ENCODE data around the gene DPYD.

DPYD gene

GRCh38 chr1:97712980-97713379 lies 207.9 kb downstream of the DPYD start:
- DNase-seq = no peak

DNA sequence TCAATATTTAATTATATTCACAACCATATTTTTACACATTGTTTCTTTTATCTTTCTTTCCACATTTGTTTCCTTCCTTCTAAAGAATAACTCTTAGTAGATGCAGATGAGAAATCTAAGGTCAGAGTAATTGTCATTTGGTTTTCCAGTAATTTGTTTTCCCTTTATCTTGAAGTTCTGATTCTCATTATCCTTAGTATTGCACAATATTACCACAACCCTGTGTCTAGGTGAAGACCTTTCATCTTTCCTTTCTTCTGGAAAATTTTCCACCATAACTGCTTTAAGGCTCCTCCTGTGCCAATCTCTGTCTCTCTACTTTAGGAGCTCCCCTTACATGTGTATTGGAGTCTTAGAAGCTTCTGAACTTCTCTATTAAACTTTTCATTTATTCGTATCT lies 209.0 kb downstream of the DPYD start:
- no peak for DNase-seq

- no peak for DNase-seq
Measured at GRCh38 chr1:97693601-97694000, 227.2 kb downstream of the DPYD start.

DNA sequence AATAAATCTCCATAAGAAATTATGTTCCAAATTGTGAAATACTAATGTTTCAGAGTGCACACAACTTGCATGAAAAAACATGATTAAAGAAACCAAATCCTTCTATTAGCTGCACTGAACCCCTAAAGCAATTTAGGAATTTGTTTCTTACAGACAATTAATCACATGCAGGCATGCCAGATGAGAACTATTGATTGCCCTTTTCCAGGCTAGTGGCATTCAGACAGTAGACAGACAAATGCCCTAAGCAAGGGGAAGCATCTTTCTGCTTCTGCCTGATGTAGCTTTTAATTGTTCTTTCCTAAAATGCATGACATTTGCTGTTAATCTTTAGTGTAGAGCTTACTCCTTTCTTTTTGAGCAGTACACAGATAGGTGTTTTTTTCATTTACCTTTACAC lies 229.5 kb downstream of the DPYD start:
- no peak for DNase-seq

DNA sequence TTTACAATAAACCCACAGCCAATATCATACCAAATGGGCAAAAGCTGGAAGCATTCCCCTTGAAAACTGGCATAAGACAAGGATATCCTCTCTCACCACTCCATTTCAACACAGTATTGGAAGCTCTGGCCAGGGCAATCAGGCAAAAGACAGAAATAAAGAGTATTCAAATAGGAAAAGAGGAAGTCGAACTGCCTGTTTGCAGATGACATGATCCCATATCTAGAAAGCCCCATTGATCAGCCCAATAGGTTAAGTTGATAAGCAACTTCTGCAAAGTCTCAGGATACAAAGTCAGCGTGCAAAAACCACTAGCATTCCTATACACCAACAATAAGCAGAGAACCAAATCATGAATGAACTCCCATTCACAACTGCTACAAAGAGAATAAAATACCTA lies 235.5 kb downstream of the DPYD start:
- DNase-seq = no peak

DNA sequence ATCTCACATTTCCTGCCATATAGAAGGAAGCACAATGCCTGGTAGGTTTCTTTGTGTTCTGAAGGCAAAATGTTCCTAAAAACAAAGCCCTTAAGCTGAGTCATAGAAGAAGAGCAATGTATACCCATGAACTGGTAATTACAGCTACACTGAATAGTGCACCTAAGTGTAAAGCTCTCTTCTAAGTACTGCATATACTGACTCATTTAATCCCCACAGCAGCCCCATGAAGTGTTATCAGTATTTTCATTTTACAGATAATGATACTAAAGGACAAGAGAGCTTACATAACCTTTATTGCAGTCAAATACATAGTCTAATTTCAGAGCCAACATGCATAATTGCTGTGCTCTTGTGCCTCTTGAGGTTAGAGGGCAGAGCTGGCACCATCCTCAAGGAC lies 239.9 kb downstream of the DPYD start:
- DNase-seq = no peak

- no peak for DNase-seq
Measured at GRCh38 chr1:97680470-97680869, 240.4 kb downstream of the DPYD start.

DNA sequence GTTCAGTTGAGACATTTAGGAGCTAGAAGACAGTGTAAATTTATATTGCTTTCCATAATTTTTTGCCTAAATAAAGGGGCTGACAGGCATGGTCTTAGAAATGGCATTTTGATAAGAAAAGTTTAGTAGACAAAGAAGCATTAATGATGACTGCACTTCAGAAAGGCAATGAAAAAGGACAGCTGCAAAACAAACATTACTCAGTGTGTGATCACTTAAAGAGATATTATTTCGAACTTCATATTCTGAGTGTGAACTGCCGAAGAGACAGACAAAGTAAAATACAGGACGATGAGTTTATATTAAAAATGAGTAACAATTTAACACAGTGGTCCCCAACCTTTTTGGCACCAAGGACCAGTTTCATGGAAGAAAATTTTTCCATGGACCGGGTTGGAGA lies 243.1 kb downstream of the DPYD start:
- DNase-seq = no peak

DNA sequence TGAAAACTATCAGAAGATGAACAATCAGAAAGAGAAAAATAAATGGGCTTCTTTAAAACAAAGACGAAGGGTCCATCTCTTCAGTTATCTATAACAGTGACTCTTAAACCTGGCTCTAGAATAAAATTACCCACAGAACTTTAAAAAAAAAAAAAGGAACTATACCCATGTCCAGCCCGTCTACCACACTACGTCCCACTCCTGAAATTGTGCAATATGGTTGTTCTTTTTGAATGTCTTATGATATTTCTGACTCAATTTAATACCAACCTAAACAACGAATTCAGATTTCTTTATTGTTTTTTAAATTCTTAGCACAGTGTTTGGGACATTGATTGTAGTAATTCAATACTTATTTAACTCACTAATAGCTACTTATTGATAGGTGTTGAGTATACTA lies 246.3 kb downstream of the DPYD start:
- no peak for DNase-seq

DNA sequence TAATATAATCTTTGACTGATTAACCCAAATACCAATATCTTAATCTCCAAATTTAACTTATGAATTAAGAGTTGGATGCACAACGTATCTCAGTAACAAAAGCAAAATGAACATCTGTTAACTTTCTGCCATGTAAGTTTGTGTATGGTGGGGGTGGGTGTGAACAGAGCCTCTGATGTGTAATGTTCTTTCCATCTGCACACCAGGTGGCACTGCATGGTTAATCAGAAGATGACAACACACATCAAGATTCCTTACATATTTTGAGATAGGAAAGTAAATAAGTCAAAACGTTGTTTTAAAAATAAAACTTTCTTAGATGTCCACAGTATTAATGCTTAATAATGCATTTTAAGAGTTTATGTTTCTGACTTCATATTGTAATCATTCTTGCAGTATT lies 251.9 kb downstream of the DPYD start:
- no peak for DNase-seq

DNA sequence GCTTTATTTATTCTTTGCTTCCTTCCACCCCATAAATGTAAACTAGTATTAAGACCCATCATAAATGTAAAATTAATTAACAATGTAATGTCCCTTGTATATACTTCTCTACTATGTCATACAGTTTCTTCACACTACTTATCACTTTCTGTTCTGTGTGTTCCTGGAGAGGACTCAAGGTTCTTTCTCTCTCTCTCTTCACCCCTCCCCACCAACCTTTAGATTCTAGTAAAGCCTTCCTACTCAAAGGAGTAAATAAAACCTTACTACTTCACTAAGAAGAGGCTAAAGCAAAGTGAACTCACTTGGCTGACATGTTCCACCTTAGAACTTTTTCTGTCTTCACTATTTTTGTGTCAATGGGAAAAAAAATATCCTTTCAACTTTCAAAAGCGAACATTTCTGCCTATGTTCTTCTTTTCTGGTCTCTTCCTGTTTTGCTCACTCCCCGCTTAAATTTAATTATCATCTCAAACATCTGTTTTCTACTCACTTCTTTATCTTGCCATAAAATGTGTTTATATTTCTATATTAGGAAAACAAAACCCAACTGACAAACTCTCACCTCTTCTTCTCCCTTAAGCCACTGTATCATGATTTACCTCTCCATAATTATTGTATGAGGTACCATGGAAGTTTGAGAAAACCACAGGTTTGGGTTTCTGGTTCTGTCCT lies 260.3 kb downstream of the DPYD start:
- DNase-seq = no peak

DNA sequence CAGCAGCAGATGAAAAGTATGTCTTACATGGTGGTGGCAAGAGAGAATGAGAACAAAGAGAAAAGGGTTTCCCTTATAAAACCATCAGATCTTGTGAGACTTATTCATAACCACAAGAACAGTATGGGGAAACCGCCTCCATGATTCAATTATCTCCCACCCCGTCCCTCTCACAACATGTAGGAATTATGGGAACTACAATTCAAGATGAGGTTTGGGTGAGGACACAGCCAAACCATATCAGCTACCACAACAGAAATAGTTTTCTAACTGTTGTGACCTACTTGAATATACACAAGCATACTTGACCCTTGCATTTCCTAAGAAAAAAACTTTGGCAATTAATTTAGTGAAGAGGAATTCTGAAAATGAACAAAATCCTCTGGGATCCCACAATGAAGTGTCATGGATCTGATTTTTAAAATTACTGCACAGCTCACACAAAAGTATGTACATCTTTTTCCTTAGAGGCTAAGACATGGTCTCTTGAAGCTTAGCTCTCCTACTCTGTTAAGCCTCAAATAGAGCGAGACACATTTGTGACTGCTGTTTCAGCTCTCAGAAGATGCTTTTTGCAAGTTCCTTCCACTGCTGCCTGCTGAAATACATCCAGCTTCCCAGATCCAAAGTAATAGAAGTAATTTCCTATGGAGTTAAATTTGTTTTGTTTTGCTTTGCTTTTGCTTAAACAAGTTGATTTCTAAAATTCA lies 265.8 kb downstream of the DPYD start:
- DNase-seq = no peak

DNA sequence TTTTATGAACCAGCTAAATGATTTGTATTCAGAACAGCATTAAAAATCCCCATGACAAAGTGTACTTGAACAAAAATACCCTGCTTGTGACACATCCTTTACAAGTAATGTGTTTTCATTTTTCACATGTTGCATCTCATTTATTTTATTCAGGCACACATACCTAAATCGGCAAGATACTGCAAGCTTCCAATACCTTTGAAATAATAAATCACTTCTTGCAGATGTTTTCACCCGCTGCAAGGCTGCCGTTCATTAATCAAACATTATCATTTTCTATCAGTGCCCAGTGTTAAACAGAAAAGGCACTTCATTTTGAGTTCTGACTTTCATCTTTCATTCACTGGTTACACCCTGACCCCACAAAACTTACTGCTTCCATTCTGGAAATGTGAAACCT lies 269.6 kb downstream of the DPYD start:
- DNase-seq = peak in 1 of 56 donors; percentile 0

- no peak for DNase-seq
Measured at GRCh38 chr1:97649591-97649990, 271.2 kb downstream of the DPYD start.

GRCh38 chr1:97647776-97648175 lies 273.1 kb downstream of the DPYD start:
- DNase-seq = no peak

DNA sequence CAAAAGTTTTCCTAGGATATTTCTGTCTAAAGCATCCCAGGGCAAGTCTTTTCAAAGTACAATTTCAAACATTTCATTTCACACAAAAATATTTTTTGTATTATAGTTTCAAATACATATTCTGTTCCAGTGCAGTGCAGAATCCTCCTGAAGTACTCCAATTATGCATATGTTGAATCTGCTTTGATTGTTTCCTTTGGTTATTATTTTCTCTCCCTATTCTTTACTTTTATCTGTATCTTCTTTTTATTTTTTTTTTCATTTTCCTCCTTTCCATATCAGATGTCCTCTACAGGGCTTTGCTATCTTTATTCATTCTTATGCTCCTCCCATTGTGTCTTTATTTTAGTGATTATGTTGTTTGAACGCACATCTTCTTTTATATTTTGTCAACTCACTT lies 274.8 kb downstream of the DPYD start:
- DNase-seq = no peak

- no peak for DNase-seq
Measured at GRCh38 chr1:97640677-97641076, 280.2 kb downstream of the DPYD start.

DNA sequence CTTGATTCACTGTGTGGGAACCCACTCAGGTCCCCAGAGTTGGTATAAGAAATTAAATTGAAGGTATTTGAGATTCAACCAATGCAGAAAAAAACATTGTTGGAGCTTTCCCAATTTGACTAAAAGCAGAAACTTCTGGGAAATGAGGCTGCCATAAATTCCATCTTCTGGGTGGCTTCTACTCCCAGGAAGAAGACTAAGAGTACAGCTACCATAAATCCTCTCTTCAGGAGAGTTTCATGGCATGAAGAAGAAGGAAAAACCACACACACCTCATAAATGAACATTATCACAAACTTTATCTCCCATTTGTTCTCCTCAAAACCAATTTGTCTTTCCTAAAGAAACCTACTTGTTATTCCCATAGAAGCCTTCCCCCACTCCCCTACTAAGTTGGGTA lies 283.9 kb downstream of the DPYD start:
- no peak for DNase-seq

- no peak for DNase-seq
Measured at GRCh38 chr1:97634758-97635157, 286.1 kb downstream of the DPYD start.

DNA sequence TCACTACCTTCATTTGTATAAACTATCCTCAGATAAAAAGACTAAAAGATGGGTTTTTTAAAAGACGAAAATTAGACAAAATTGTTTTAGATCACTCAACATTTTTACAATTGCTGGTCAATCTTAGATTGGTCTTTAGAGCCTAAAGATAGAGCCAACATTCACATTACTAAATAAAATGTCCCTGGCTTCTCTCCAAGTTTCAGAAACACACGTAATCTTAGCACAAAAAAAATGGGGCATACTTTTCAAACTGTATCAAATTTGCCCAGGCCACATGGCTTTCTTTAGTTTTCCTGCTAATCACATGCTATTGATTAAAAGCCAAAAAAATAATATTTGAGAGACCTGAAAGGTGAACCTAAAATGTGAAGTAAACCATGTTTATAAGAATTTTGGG lies 288.1 kb downstream of the DPYD start:
- no peak for DNase-seq

DNA sequence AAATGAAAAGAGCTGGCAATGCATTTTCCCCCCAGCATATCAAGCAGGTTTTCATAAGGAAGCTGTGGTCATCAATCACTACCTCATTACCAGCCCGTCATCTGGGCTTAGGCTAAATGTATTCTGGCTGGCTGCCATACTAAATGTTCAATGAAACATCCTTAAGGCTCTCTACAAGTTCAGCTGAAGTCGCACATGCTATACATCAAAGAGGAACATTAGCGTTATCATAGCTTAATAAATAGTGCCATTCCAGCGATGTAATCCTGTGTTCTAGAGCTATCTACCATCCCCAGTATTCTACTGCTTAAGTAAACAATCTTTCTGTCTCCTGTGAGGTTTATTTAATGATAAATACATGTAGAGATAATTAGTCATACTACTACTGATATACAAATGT lies 288.8 kb downstream of the DPYD start:
- no peak for DNase-seq

DNA sequence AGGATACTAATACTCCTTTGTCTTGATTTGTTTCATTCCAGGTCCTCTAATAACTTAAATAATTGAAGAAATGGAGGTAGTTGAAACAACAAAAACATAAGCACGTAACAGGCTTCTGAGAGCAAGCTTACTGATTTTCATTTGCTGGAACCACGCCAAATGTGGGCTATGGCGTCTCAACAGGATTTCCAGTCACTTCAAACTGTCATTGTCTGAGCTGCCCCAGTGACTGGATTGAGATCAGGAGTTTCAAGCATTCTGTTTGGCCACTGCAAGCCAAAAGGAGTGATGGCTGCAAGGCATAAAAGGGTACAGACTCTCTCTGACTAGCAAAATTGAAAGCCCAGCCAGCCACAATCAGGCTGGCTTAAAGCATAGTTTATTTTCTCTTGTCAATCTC lies 289.9 kb downstream of the DPYD start:
- peak in 12 of 56 donors; percentile 0 to 52 (median 3) for DNase-seq

DNA sequence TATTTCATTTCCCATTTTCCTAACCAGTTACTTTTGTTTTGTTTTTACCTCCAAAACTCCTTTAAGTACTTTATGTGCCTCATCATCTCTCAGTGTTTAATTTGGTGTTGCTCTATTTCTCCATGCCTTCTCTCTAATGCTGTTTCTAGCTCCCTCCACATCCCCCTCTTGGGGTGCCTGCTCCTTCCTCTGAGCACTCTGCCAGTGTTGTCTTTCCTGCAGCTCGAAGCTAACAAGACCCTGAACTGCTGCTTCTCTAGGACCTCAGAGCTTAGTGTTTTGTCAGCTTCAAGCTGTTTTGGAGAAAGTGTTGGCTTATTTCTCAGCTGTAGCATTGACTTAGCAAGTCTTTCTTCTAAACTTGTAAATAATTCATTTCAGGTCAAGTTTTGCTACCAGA lies 290.6 kb downstream of the DPYD start:
- no peak for DNase-seq

GRCh38 chr1:97623220-97623619 lies 297.6 kb downstream of the DPYD start:
- no peak for DNase-seq
